ENCODE results near the gene CACNA1I.

Gene CACNA1I

DNA sequence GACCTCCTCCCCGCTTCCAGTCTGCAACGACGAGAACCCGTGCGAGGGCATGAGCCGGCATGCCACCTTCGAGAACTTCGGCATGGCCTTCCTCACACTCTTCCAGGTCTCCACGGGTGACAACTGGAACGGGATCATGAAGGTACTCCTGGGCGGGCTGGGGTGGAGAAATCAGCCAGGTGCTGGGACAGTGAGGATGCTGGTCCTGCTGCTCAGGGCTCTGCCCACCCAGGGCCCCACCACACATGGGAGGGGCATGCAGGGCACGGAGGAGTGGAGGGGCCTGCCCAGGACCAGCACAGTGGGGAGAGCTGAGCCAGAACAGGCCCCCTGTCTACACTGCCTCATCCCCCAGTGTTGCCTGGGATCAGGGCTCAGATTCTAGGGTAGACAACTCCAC lies 107.4 kb downstream of the CACNA1I start:
- no peak for DNase-seq
- Histone ChIP-seq H3K4me1 (ENCODE audit: control extremely low read depth in 1 of 4, control insufficient read depth in 4 of 4, insufficient read depth in 4 of 4, low read length in 3 of 4) (peaks cover 0 to 3% (median 0%) of the 10 kb centered on the region in 4 experiments), H3K9me3 (ENCODE audit: control extremely low read depth in 1 of 5, control insufficient read depth in 4 of 5, insufficient read depth in 2 of 5, low read depth in 1 of 5, low read length in 4 of 5) (peaks cover 0 to 3% (median 0%) of the 10 kb centered on the region in 5 experiments), H3K27ac (ENCODE audit: insufficient read depth in 1 of 2, low read depth in 1 of 2, low read length in 2 of 2, poor library complexity in 1 of 2, severe bottlenecking in 2 of 2) (no peak overlapping the region), H3K4me3 (ENCODE audit: control insufficient read depth in 1 of 7, extremely low read depth in 1 of 7, insufficient read depth in 4 of 7, low read depth in 2 of 7, low read length in 6 of 7) (no peak overlapping the region), H3K27me3 (replicated peaks in 2 of 5; ENCODE audit: control insufficient read depth in 4 of 5, insufficient read depth in 5 of 5, low read length in 4 of 5) (peaks cover 0 to 39% (median 9%) of the 10 kb centered on the region in 5 experiments), H3K36me3 (ENCODE audit: control insufficient read depth in 4 of 4, insufficient read depth in 4 of 4, low read length in 3 of 4) (no peaks in the 10 kb centered on the region)
- POLR2A ChIA-PET = no interaction called here
- CTCF ChIA-PET = no interaction called here
- over 99% methylated on average over 11 of the region's 12 CpGs for WGBS (ENCODE audit: insufficient coverage)

- ChIA-PET POLR2A (no interaction called here), CTCF (interaction anchor here (2.0 kb wide), 1 partner anchor 346 kb away, joined by 4 read pairs; no protein-coding TSS in a partner anchor)
- Histone ChIP-seq H3K27ac (ENCODE audit: insufficient read depth in 1 of 2, low read depth in 1 of 2, low read length in 2 of 2, poor library complexity in 1 of 2, severe bottlenecking in 2 of 2) (no peak overlapping the region), H3K9me3 (ENCODE audit: control extremely low read depth in 1 of 5, control insufficient read depth in 4 of 5, insufficient read depth in 2 of 5, low read depth in 1 of 5, low read length in 4 of 5) (peaks cover 0 to 2% (median 0%) of the 10 kb centered on the region in 5 experiments), H3K36me3 (ENCODE audit: control insufficient read depth in 4 of 4, insufficient read depth in 4 of 4, low read length in 3 of 4) (no peaks in the 10 kb centered on the region), H3K4me1 (ENCODE audit: control extremely low read depth in 1 of 4, control insufficient read depth in 4 of 4, insufficient read depth in 4 of 4, low read length in 3 of 4) (peaks cover 0 to 3% (median 0%) of the 10 kb centered on the region in 4 experiments), H3K4me3 (ENCODE audit: control insufficient read depth in 1 of 7, extremely low read depth in 1 of 7, insufficient read depth in 4 of 7, low read depth in 2 of 7, low read length in 6 of 7) (no peak overlapping the region), H3K27me3 (replicated peaks in 2 of 5; ENCODE audit: control insufficient read depth in 4 of 5, insufficient read depth in 5 of 5, low read length in 4 of 5) (peaks cover 0 to 45% (median 14%) of the 10 kb centered on the region in 5 experiments)
- 96% methylated on average over 38 of the region's 47 CpGs for WGBS (ENCODE audit: insufficient coverage)
- no peak for DNase-seq
Measured at GRCh38 chr22:39678862-39679490, 108.4 kb downstream of the CACNA1I start.

GRCh38 chr22:39679652-39680051 lies 109.1 kb downstream of the CACNA1I start:
- 97% methylated on average over 17 of the region's 17 CpGs for WGBS (ENCODE audit: insufficient coverage)
- POLR2A ChIA-PET = no interaction called here
- DNase-seq = no peak

GRCh38 chr22:39680486-39680885 lies 109.9 kb downstream of the CACNA1I start:
- ChIA-PET CTCF (interaction anchor here (1.1 to 2.0 kb wide), 2 partner anchors 10 to 344 kb away, joined by 3 to 4 read pairs; no protein-coding TSS in a partner anchor), POLR2A (no interaction called here)
- 98% methylated on average over 9 of the region's 9 CpGs for WGBS (ENCODE audit: insufficient coverage)

More at GRCh38 chr22:39679652-39680051, 109.1 kb downstream of the CACNA1I start:
- no peaks in the 10 kb centered on the region for H3K9me3 ChIP-seq (ENCODE audit: control extremely low read depth in 1 of 5, control insufficient read depth in 4 of 5, insufficient read depth in 2 of 5, low read depth in 1 of 5, low read length in 4 of 5)
- no peak overlapping the region for H3K4me3 ChIP-seq (ENCODE audit: control insufficient read depth in 1 of 7, extremely low read depth in 1 of 7, insufficient read depth in 4 of 7, low read depth in 2 of 7, low read length in 6 of 7)
- peaks cover 0 to 49% (median 16%) of the 10 kb centered on the region in 5 experiments for H3K27me3 ChIP-seq (replicated peaks in 2 of 5; ENCODE audit: control insufficient read depth in 4 of 5, insufficient read depth in 5 of 5, low read length in 4 of 5)
- H3K27ac ChIP-seq (ENCODE audit: insufficient read depth in 1 of 2, low read depth in 1 of 2, low read length in 2 of 2, poor library complexity in 1 of 2, severe bottlenecking in 2 of 2) = no peak overlapping the region
- peaks cover 0 to 3% (median 0%) of the 10 kb centered on the region in 4 experiments for H3K4me1 ChIP-seq (ENCODE audit: control extremely low read depth in 1 of 4, control insufficient read depth in 4 of 4, insufficient read depth in 4 of 4, low read length in 3 of 4)
- H3K36me3 ChIP-seq (ENCODE audit: control insufficient read depth in 4 of 4, insufficient read depth in 4 of 4, low read length in 3 of 4) = no peaks in the 10 kb centered on the region
- CTCF ChIA-PET = interaction anchor here (1.1 to 2.0 kb wide), 2 partner anchors 9 to 345 kb away, joined by 3 to 4 read pairs; no protein-coding TSS in a partner anchor

GRCh38 chr22:39681038-39681861 lies 110.7 kb downstream of the CACNA1I start:
- DNase-seq = no peak
- WGBS (ENCODE audit: insufficient coverage) = 89% methylated on average over 17 of the region's 18 CpGs
- ChIA-PET CTCF (no interaction called here), POLR2A (no interaction called here)
- H3K9me3 ChIP-seq (ENCODE audit: control extremely low read depth in 1 of 5, control insufficient read depth in 4 of 5, insufficient read depth in 2 of 5, low read depth in 1 of 5, low read length in 4 of 5) = no peaks in the 10 kb centered on the region
- no peaks in the 10 kb centered on the region for H3K36me3 ChIP-seq (ENCODE audit: control insufficient read depth in 4 of 4, insufficient read depth in 4 of 4, low read length in 3 of 4)
- H3K4me3 ChIP-seq (ENCODE audit: control insufficient read depth in 1 of 7, extremely low read depth in 1 of 7, insufficient read depth in 4 of 7, low read depth in 2 of 7, low read length in 6 of 7) = no peak overlapping the region
- no peak overlapping the region for H3K27ac ChIP-seq (ENCODE audit: insufficient read depth in 1 of 2, low read depth in 1 of 2, low read length in 2 of 2, poor library complexity in 1 of 2, severe bottlenecking in 2 of 2)
- peaks cover 0 to 8% (median 5%) of the 10 kb centered on the region in 4 experiments for H3K4me1 ChIP-seq (ENCODE audit: control extremely low read depth in 1 of 4, control insufficient read depth in 4 of 4, insufficient read depth in 4 of 4, low read length in 3 of 4)
- H3K27me3 ChIP-seq (replicated peaks in 2 of 5; ENCODE audit: control insufficient read depth in 4 of 5, insufficient read depth in 5 of 5, low read length in 4 of 5) = peaks cover 0 to 48% (median 12%) of the 10 kb centered on the region in 5 experiments

More at GRCh38 chr22:39680486-39680885, 109.9 kb downstream of the CACNA1I start:
- H3K9me3 ChIP-seq (ENCODE audit: control extremely low read depth in 1 of 5, control insufficient read depth in 4 of 5, insufficient read depth in 2 of 5, low read depth in 1 of 5, low read length in 4 of 5) = no peaks in the 10 kb centered on the region
- H3K4me1 ChIP-seq (ENCODE audit: control extremely low read depth in 1 of 4, control insufficient read depth in 4 of 4, insufficient read depth in 4 of 4, low read length in 3 of 4) = peaks cover 0 to 3% (median 3%) of the 10 kb centered on the region in 4 experiments
- no peak overlapping the region for H3K27ac ChIP-seq (ENCODE audit: insufficient read depth in 1 of 2, low read depth in 1 of 2, low read length in 2 of 2, poor library complexity in 1 of 2, severe bottlenecking in 2 of 2)
- H3K27me3 ChIP-seq (replicated peaks in 2 of 5; ENCODE audit: control insufficient read depth in 4 of 5, insufficient read depth in 5 of 5, low read length in 4 of 5) = peaks cover 0 to 48% (median 16%) of the 10 kb centered on the region in 5 experiments
- no peak overlapping the region for H3K4me3 ChIP-seq (ENCODE audit: control insufficient read depth in 1 of 7, extremely low read depth in 1 of 7, insufficient read depth in 4 of 7, low read depth in 2 of 7, low read length in 6 of 7)
- no peaks in the 10 kb centered on the region for H3K36me3 ChIP-seq (ENCODE audit: control insufficient read depth in 4 of 4, insufficient read depth in 4 of 4, low read length in 3 of 4)
- no peak for DNase-seq

DNA sequence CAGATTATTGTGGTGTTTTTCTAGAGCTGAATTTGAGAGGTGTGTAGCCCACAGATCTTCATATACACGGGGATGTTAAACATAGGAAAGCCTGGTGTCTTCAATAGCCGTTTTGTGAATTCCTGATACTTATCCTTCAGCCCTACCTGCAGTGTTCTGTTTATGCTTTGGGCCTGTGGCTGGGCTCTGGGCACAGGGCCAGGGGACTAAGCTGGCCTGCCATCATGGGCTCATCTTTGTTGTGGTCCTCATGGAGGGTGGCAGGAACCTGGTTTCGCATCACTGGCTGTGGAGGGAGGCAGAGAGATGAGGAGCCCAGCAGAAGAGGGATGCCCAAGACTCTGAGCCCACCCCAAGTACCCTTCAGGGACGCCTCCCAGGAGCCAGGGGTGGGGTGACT lies 112.4 kb downstream of the CACNA1I start:
- Histone ChIP-seq H3K4me3 (ENCODE audit: control insufficient read depth in 1 of 7, extremely low read depth in 1 of 7, insufficient read depth in 4 of 7, low read depth in 2 of 7, low read length in 6 of 7) (no peak overlapping the region), H3K4me1 (ENCODE audit: control extremely low read depth in 1 of 4, control insufficient read depth in 4 of 4, insufficient read depth in 4 of 4, low read length in 3 of 4) (peaks cover 0 to 8% (median 5%) of the 10 kb centered on the region in 4 experiments), H3K27ac (ENCODE audit: insufficient read depth in 1 of 2, low read depth in 1 of 2, low read length in 2 of 2, poor library complexity in 1 of 2, severe bottlenecking in 2 of 2) (no peak overlapping the region), H3K9me3 (ENCODE audit: control extremely low read depth in 1 of 5, control insufficient read depth in 4 of 5, insufficient read depth in 2 of 5, low read depth in 1 of 5, low read length in 4 of 5) (no peaks in the 10 kb centered on the region), H3K27me3 (replicated peaks in 2 of 5; ENCODE audit: control insufficient read depth in 4 of 5, insufficient read depth in 5 of 5, low read length in 4 of 5) (peaks cover 0 to 60% (median 11%) of the 10 kb centered on the region in 5 experiments), H3K36me3 (ENCODE audit: control insufficient read depth in 4 of 4, insufficient read depth in 4 of 4, low read length in 3 of 4) (no peaks in the 10 kb centered on the region)
- no peak for DNase-seq
- WGBS (ENCODE audit: insufficient coverage) = 89% methylated on average over 2 of the region's 4 CpGs
- CTCF ChIA-PET = interaction anchor here (0.7 kb wide), 1 partner anchor 13 kb away, joined by 3 read pairs; no protein-coding TSS in a partner anchor
- POLR2A ChIA-PET = no interaction called here
